HEK293T (cell line): ENCODE results near the gene CCDC30.

Source experiments
- BHLHE40 ChIP-seq: fragments of 450-650 bp; IDR thresholded peaks from 2 replicates; pipeline ENCODE4 v1.6.1; 2016; ENCODE audit warnings: mild to moderate bottlenecking, moderate library complexity, borderline replicate concordance
- ELF4 ChIP-seq: fragments of 450-650 bp; IDR thresholded peaks from 2 replicates; pipeline ENCODE4 v1.6.1; 2017; ENCODE audit warnings: antibody characterized with exemption
- FOXA1 ChIP-seq: fragments of 450-650 bp; IDR thresholded peaks from 2 replicates; pipeline ENCODE4 v1.6.1; 2016; ENCODE audit warnings: mild to moderate bottlenecking
- FOXM1 ChIP-seq: fragments of 450-650 bp; IDR thresholded peaks from 2 replicates; pipeline ENCODE4 v1.6.1; 2017; ENCODE audit warnings: mild to moderate bottlenecking, borderline replicate concordance
- HDGF ChIP-seq: fragments of 450-650 bp; IDR thresholded peaks from 2 replicates; pipeline ENCODE4 v1.6.1; 2017; ENCODE audit warnings: antibody characterized with exemption, borderline replicate concordance
- LEF1 ChIP-seq: fragments of 450-650 bp; IDR thresholded peaks from 2 replicates; pipeline ENCODE4 v1.6.1; 2017; ENCODE audit warnings: mild to moderate bottlenecking, borderline replicate concordance
- SP1 ChIP-seq: fragments of 450-650 bp; IDR thresholded peaks from 2 replicates; pipeline ENCODE4 v1.6.1; 2017
- SUZ12 ChIP-seq: fragments of 450-650 bp; IDR thresholded peaks from 2 replicates; pipeline ENCODE4 v1.6.1; 2016; ENCODE audit warnings: mild to moderate bottlenecking
- TF ChIP-seq, protein P1 (sequence below): fragments of 450-650 bp; IDR thresholded peaks from 2 replicates; pipeline ENCODE4 v1.6.1; 2016

DNA sequence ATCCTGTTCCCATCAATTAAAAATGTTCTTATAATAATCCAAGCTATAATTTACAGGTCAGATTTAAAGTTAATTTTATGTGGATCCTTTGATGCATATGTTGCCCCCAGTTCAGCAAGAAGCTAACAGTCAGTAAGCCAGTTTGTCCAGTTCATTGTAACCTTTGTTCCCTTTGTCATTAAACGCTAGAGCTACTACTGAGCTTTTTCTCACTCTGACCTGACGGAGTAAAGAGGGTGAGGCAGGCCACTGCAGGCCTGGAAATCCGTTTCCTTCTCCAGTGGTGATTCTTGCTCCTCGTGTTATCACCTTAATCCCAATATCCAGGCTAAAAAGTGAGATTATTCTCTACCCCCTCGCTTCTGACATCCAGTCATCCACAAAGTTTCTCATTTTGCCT, 229.4 kb downstream of the CCDC30 start:
- TF ChIP-seq SP1 (no peak), ELF4 (no peak), HDGF (no peak), FOXA1 (no peak), SUZ12 (no peak), LEF1 (no peak), FOXM1 (no peak), BHLHE40 (no peak)
- TF ChIP-seq, protein P1, sequence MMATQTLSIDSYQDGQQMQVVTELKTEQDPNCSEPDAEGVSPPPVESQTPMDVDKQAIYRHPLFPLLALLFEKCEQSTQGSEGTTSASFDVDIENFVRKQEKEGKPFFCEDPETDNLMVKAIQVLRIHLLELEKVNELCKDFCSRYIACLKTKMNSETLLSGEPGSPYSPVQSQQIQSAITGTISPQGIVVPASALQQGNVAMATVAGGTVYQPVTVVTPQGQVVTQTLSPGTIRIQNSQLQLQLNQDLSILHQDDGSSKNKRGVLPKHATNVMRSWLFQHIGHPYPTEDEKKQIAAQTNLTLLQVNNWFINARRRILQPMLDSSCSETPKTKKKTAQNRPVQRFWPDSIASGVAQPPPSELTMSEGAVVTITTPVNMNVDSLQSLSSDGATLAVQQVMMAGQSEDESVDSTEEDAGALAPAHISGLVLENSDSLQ: no peak
